Activated CD4-positive, alpha-beta T cell treated with anti-CD3 and anti-CD28 coated beads for 36 hours (primary cell): ENCODE data around the gene GSTM2. TPM values are rescaled to one million over a fixed set of nuclear protein-coding genes. Genes with fewer than 3 reads are reported as not detected.

ENCODE experiments used
- ATAC-seq: fragments of 200-7000 bp; cut with Tn5 transposase; one replicate; pipeline ENCODE4 v1.10.0; 2021; ENCODE audit warnings: mild to moderate bottlenecking, moderate library complexity
- CTCF ChIA-PET: fragments of 350-600 bp; sonication (Branson Sonifier 250); formaldehyde crosslinking; loops from one replicate; lab custom pipeline; 2021; ENCODE audit warnings: antibody characterized with exemption; lab: Charles Lee
- POLR2A ChIA-PET: fragments of 350-600 bp; sonication (Branson Sonifier 250); formaldehyde crosslinking; loops from one replicate; lab custom pipeline; 2021; ENCODE audit warnings: antibody characterized with exemption, inconsistent platforms; lab: Charles Lee
- DNase-seq: peaks from one replicate; pipeline ENCODE4 v3.0.0-alpha.2; 2020
- H3K27ac Mint-ChIP-seq: one replicate; pipeline ENCODE4 v1.8.0; 2021; ENCODE audit warnings: mixed read lengths
- H3K27me3 Mint-ChIP-seq: one replicate; pipeline ENCODE4 v1.8.0; 2021; ENCODE audit warnings: mixed read lengths
- H3K36me3 Mint-ChIP-seq: one replicate; pipeline ENCODE4 v1.8.0; 2021; ENCODE audit warnings: low read depth, mixed read lengths
- H3K4me1 Mint-ChIP-seq: one replicate; pipeline ENCODE4 v1.8.0; 2021; ENCODE audit warnings: mixed read lengths
- H3K4me3 Mint-ChIP-seq: one replicate; pipeline ENCODE4 v1.8.0; 2021; ENCODE audit warnings: mild to moderate bottlenecking, moderate library complexity, mixed read lengths
- H3K9me3 Mint-ChIP-seq: one replicate; pipeline ENCODE4 v1.8.0; 2021; ENCODE audit warnings: low read depth, mixed read lengths
- intact Hi-C, 2 experiments: fragments of 100-400 bp; cut with DNase I in 1 of 2; cut with micrococcal nuclease in 1 of 2; formaldehyde crosslinking; loops; one replicate each; pipeline versions ENCODE4 v1.14.2 to v1.15.1; 2022 to 2024; cut with DNase I, micrococcal nuclease
- total RNA-seq, 2 experiments: library from RNA; stranded (reverse); gene quantifications; one replicate each; pipeline ENCODE4 v1.2.3, GENCODE V29; 2021

The GSTM2 gene
- total RNA-seq, 2 experiments from 2014 or later = 18.7 to 23.9 TPM

GRCh38 chr1:109716570-109717090 lies 48.8 kb downstream of the GSTM2 start:
- Mint-ChIP-seq H3K4me1 (peaks cover 4% of the 10 kb centered on the region), H3K27me3 (peaks cover 5% of the 10 kb centered on the region), H3K4me3 (no peak overlapping the region), H3K27ac (no peak overlapping the region), H3K36me3 (no peaks in the 10 kb centered on the region), H3K9me3 (no peaks in the 10 kb centered on the region)
- intact Hi-C loops = no loop called here
- ChIA-PET CTCF (interaction anchor here (0.6 to 1.7 kb wide), 2 partner anchors 17 to 55 kb away, joined by 3 to 4 read pairs; no protein-coding TSS in a partner anchor), POLR2A (interaction anchor here (0.7 kb wide), 1 partner anchor 80 kb away, joined by 4 read pairs; no protein-coding TSS in a partner anchor)
- ATAC-seq (no peak), DNase-seq (no peak)

GRCh38 chr1:109717729-109718128 lies 49.9 kb downstream of the GSTM2 start:
- DNase-seq = no peak
- H3K4me1 Mint-ChIP-seq = peaks cover 4% of the 10 kb centered on the region
- no peak for ATAC-seq
- intact Hi-C loops = no loop called here
- no peak overlapping the region for H3K4me3 Mint-ChIP-seq
- peaks cover 5% of the 10 kb centered on the region for H3K27me3 Mint-ChIP-seq
- no peak overlapping the region for H3K27ac Mint-ChIP-seq
- CTCF ChIA-PET = interaction anchor here (1.5 to 1.7 kb wide), 2 partner anchors 16 to 57 kb away, joined by 4 to 5 read pairs; no protein-coding TSS in a partner anchor
- H3K36me3 Mint-ChIP-seq = no peaks in the 10 kb centered on the region
- POLR2A ChIA-PET = interaction anchor here (0.5 kb wide), 1 partner anchor 18 kb away, joined by 3 read pairs; no protein-coding TSS in a partner anchor
- H3K9me3 Mint-ChIP-seq = no peaks in the 10 kb centered on the region

GRCh38 chr1:109718495-109718894 lies 50.6 kb downstream of the GSTM2 start:
- H3K4me3 Mint-ChIP-seq = no peak overlapping the region
- H3K36me3 Mint-ChIP-seq = no peaks in the 10 kb centered on the region
- no peak overlapping the region for H3K27ac Mint-ChIP-seq
- intact Hi-C loops = no loop called here
- H3K4me1 Mint-ChIP-seq = peaks cover 4% of the 10 kb centered on the region
- ChIA-PET POLR2A (no interaction called here), CTCF (interaction anchor here (1.5 kb wide), 1 partner anchor 56 kb away, joined by 5 read pairs; no protein-coding TSS in a partner anchor)
- ATAC-seq = no peak
- DNase-seq = no peak
- H3K27me3 Mint-ChIP-seq = peaks cover 3% of the 10 kb centered on the region
- H3K9me3 Mint-ChIP-seq = no peaks in the 10 kb centered on the region

GRCh38 chr1:109719337-109719837 lies 51.5 kb downstream of the GSTM2 start:
- Mint-ChIP-seq H3K36me3 (no peaks in the 10 kb centered on the region), H3K9me3 (no peaks in the 10 kb centered on the region), H3K27me3 (peaks cover 2% of the 10 kb centered on the region), H3K4me3 (no peak overlapping the region), H3K27ac (no peak overlapping the region), H3K4me1 (peaks cover 4% of the 10 kb centered on the region)
- ATAC-seq = peak; percentile 58
- ChIA-PET POLR2A (no interaction called here), CTCF (interaction anchor here (1.0 to 1.5 kb wide), 2 partner anchors 55 to 68 kb away, joined by 3 to 5 read pairs; no protein-coding TSS in a partner anchor)
- intact Hi-C loops = no loop called here
- no peak for DNase-seq

GRCh38 chr1:109721042-109721441 lies 53.2 kb downstream of the GSTM2 start:
- intact Hi-C loops = no loop called here
- ATAC-seq (no peak), DNase-seq (no peak)
- CTCF ChIA-PET = interaction anchor here (1.4 kb wide), 1 partner anchor 81 kb away, joined by 3 read pairs; no protein-coding TSS in a partner anchor
- Mint-ChIP-seq H3K9me3 (no peaks in the 10 kb centered on the region), H3K4me1 (peaks cover 4% of the 10 kb centered on the region), H3K4me3 (no peak overlapping the region), H3K27me3 (no peaks in the 10 kb centered on the region), H3K36me3 (no peaks in the 10 kb centered on the region), H3K27ac (no peak overlapping the region)
- POLR2A ChIA-PET = no interaction called here

GRCh38 chr1:109721971-109722370 lies 54.1 kb downstream of the GSTM2 start:
- CTCF ChIA-PET = no interaction called here
- no peaks in the 10 kb centered on the region for H3K27me3 Mint-ChIP-seq
- ATAC-seq = no peak
- no peaks in the 10 kb centered on the region for H3K36me3 Mint-ChIP-seq
- H3K9me3 Mint-ChIP-seq = no peaks in the 10 kb centered on the region
- intact Hi-C loops = no loop called here
- peaks cover 4% of the 10 kb centered on the region for H3K4me1 Mint-ChIP-seq
- H3K27ac Mint-ChIP-seq = no peak overlapping the region
- no peak overlapping the region for H3K4me3 Mint-ChIP-seq
- DNase-seq = no peak
- POLR2A ChIA-PET = no interaction called here

GRCh38 chr1:109722908-109723691 lies 55.2 kb downstream of the GSTM2 start:
- intact Hi-C loops = no loop called here
- no peaks in the 10 kb centered on the region for H3K9me3 Mint-ChIP-seq
- H3K36me3 Mint-ChIP-seq = no peaks in the 10 kb centered on the region
- no peak for DNase-seq
- no peak overlapping the region for H3K4me3 Mint-ChIP-seq
- no peaks in the 10 kb centered on the region for H3K27me3 Mint-ChIP-seq
- ChIA-PET CTCF (interaction anchor here (0.7 kb wide), 1 partner anchor 220 kb away, joined by 4 read pairs; no protein-coding TSS in a partner anchor), POLR2A (no interaction called here)
- H3K4me1 Mint-ChIP-seq = peaks cover 4% of the 10 kb centered on the region
- no peak for ATAC-seq
- H3K27ac Mint-ChIP-seq = no peak overlapping the region

Other genes starting within 250 kb of the GSTM2 start
- 100 to 1,000 TPM; 151 to 249 TPM for gene PSMA5, start 241.6 kb upstream of the GSTM2 start, total RNA-seq
- gene SYPL2, start 201.5 kb upstream of the GSTM2 start, total RNA-seq = under 1 TPM in 1 of 2 experiments, not detected in 1; 0.05 TPM
- gene ATXN7L2, start 184.2 kb upstream of the GSTM2 start, total RNA-seq = 10 to 100 TPM; 11.7 to 13.0 TPM
- 1 to 10 TPM; 7.1 to 8.7 TPM for gene CYB561D1, start 174.0 kb upstream of the GSTM2 start, total RNA-seq
- 1 to 10 TPM; 1.8 to 2.0 TPM for gene AMIGO1, start 158.3 kb upstream of the GSTM2 start, total RNA-seq
- under 1 TPM in 1 of 2 experiments, not detected in 1; 0.34 TPM for gene GPR61, start 128.2 kb upstream of the GSTM2 start, total RNA-seq
- gene GNAI3, start 119.4 kb upstream of the GSTM2 start, total RNA-seq = 1 to 10 TPM; 7.1 to 9.6 TPM
- under 1 TPM; 0.26 to 0.64 TPM for gene GNAT2, start 48.4 kb upstream of the GSTM2 start, total RNA-seq
- 10 to 100 TPM; 73.5 to 99.5 TPM for gene AMPD2, start 48.2 kb upstream of the GSTM2 start, total RNA-seq
- gene GSTM4, start 12.0 kb upstream of the GSTM2 start, total RNA-seq = 10 to 100 TPM; 18.1 to 20.6 TPM
- gene GSTM1, start 19.8 kb downstream of the GSTM2 start, total RNA-seq = 100 to 1,000 TPM in 1 of 2 experiments, 10 to 100 TPM in 1; 94.0 to 116 TPM
- gene GSTM5, start 44.2 kb downstream of the GSTM2 start, total RNA-seq = under 1 TPM; 0.25 to 0.54 TPM
- gene GSTM3, start 73.0 kb downstream of the GSTM2 start, total RNA-seq = 10 to 100 TPM; 47.6 to 49.1 TPM
- gene EPS8L3, start 95.9 kb downstream of the GSTM2 start, total RNA-seq = not detected
- gene CSF1, start 242.8 kb downstream of the GSTM2 start, total RNA-seq = 10 to 100 TPM; 37.7 to 44.8 TPM